DMS53 (cell line): ENCODE data around the gene NOB1.
"Not testable (repeated sequence)": the region's sequence is repeated elsewhere in the genome, so short reads cannot be mapped to it uniquely, and the experiment has no call there.

Experiments used
- DNase-seq: peaks from one replicate; lab custom pipeline; 2025; lab: John Stamatoyannopoulos, UW

Gene NOB1

GRCh38 chr16:69754469-69755310, at the start of gene NOB1:
Gene NOB1, minus strand, starts transcription at chr16:69754926. Its CDS starts 16 bp downstream, at chr16:69754910.
- DNase-seq = peak; percentile 96

- no peak for DNase-seq
Observed at GRCh38 chr16:69804297-69804696, 49.6 kb upstream of the NOB1 start.

GRCh38 chr16:69799611-69800031, 44.9 kb upstream of the NOB1 start:
- DNase-seq = no peak

- DNase-seq = no peak
Observed at GRCh38 chr16:69798466-69798865, 43.7 kb upstream of the NOB1 start.

GRCh38 chr16:69796285-69797118, 41.8 kb upstream of the NOB1 start:
- DNase-seq = peak; percentile 64

- no peak for DNase-seq
Observed at GRCh38 chr16:69794486-69794885, 39.8 kb upstream of the NOB1 start.

- DNase-seq = no peak
Observed at GRCh38 chr16:69793526-69793925, 38.8 kb upstream of the NOB1 start.

- not testable (repeated sequence) for DNase-seq
Observed at GRCh38 chr16:69791391-69791847, 36.7 kb upstream of the NOB1 start.

- DNase-seq = no peak
Observed at GRCh38 chr16:69787883-69788282, 33.2 kb upstream of the NOB1 start.

- DNase-seq = no peak
Observed at GRCh38 chr16:69784586-69784985, 29.9 kb upstream of the NOB1 start.

GRCh38 chr16:69781118-69781517, 26.4 kb upstream of the NOB1 start:
- DNase-seq = no peak

- DNase-seq = no peak
Observed at GRCh38 chr16:69779724-69780123, 25.0 kb upstream of the NOB1 start.

GRCh38 chr16:69775563-69775962, 20.8 kb upstream of the NOB1 start:
- DNase-seq = no peak

- no peak for DNase-seq
Observed at GRCh38 chr16:69773260-69773947, 18.7 kb upstream of the NOB1 start.

GRCh38 chr16:69771651-69771967, 16.9 kb upstream of the NOB1 start:
- no peak for DNase-seq

GRCh38 chr16:69769404-69769803, 14.7 kb upstream of the NOB1 start:
- no peak for DNase-seq

- DNase-seq = no peak
Observed at GRCh38 chr16:69768666-69769065, 13.9 kb upstream of the NOB1 start.

GRCh38 chr16:69767459-69768229, 12.9 kb upstream of the NOB1 start:
- no peak for DNase-seq

- no peak for DNase-seq
Observed at GRCh38 chr16:69763599-69763942, 8.8 kb upstream of the NOB1 start.

- DNase-seq = peak; percentile 38
Observed at GRCh38 chr16:69762814-69763598, 8.3 kb upstream of the NOB1 start.
